ENCODE data around the gene PDZRN3. TPM values are rescaled to one million over a fixed set of nuclear protein-coding genes. Genes with fewer than 3 reads are reported as not detected.

The PDZRN3 gene
- total RNA-seq, 1 donor from 2014 or later: 4.1 TPM

DNA sequence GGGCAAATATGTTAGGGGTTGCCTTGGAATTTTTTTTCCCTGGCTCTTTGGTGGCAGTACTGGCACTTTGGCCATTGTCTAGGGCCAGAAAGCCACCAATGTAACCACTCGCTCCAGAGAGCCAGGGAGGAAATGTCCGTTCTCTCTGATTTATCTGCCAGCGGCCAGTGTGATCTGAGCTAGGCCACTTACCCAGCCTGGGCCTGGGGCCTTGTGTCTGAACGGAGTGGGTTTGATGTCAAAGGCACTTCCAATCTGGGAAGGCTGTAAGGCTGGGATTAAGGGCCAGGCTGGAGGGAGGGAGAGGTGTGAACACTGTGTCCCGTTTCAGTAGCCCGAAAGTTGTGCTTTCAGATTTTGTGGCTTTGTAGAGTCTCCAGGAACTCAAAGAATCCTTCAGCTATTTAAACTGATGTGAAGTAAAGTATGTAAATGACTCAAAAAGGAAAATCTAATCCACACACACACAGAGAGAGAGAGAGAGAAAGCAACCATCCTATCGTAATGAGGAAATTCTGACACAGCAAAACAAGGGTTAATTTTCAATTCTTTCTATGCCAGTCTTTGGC lies 271.0 kb downstream of the PDZRN3 start:
- DNase-seq (ENCODE audit: low read depth): no peak
- Histone ChIP-seq H3K36me3 (ENCODE audit: control insufficient read depth, insufficient read depth, low read length) (no peaks in the 10 kb centered on the region), H3K4me3 (ENCODE audit: low read depth, low read length) (no peak overlapping the region), H3K27me3 (ENCODE audit: control insufficient read depth, insufficient read depth, low read length) (no peaks in the 10 kb centered on the region)
- TF ChIP-seq, protein P1, sequence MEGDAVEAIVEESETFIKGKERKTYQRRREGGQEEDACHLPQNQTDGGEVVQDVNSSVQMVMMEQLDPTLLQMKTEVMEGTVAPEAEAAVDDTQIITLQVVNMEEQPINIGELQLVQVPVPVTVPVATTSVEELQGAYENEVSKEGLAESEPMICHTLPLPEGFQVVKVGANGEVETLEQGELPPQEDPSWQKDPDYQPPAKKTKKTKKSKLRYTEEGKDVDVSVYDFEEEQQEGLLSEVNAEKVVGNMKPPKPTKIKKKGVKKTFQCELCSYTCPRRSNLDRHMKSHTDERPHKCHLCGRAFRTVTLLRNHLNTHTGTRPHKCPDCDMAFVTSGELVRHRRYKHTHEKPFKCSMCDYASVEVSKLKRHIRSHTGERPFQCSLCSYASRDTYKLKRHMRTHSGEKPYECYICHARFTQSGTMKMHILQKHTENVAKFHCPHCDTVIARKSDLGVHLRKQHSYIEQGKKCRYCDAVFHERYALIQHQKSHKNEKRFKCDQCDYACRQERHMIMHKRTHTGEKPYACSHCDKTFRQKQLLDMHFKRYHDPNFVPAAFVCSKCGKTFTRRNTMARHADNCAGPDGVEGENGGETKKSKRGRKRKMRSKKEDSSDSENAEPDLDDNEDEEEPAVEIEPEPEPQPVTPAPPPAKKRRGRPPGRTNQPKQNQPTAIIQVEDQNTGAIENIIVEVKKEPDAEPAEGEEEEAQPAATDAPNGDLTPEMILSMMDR (IDR thresholded peaks at IDR 0.05; ENCODE audit: insufficient read depth, low read length, poor library complexity, severe bottlenecking): no peak

DNA sequence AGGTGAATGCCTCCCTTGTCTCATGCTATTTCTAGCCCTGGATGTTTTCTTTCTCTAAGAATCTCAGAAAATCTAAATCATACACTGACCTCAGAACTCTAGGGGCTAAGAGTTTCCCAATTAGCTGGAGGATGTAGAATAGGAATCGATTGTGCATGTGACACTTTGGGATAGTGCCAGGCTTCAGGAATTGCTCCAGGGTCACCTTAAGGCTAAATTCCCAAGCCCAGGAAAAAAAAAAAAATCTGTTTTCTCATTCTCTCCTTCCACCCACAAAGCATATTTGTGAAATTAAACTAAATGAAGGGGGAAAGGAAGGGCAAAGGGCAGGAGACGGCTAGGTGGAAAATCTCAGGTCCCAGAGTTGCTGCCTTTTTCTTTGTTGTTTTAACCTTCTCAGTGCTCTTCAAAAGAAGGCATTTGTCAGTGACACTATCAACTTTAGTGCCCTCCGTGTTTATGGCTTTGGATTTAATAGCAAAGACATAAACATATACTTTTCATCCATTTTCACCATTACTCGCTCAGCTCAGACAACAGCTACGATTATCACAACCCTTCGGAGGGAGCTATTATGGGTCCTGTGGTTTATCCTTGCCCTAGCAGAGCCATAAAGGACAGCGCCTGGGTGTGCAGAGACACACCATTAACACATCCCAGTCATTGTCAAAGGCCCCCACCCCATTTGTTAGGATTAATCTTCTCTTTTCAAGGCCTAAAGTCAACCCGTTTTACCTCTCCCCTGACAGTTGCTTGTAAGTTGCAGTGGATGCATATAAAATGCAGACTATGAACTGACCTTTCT lies 271.7 kb downstream of the PDZRN3 start:
- Histone ChIP-seq H3K36me3 (ENCODE audit: control insufficient read depth, insufficient read depth, low read length) (no peaks in the 10 kb centered on the region), H3K27me3 (ENCODE audit: control insufficient read depth, insufficient read depth, low read length) (no peaks in the 10 kb centered on the region), H3K4me3 (ENCODE audit: low read depth, low read length) (no peak overlapping the region)
- no peak for DNase-seq (ENCODE audit: low read depth)
- TF ChIP-seq, protein P1 (IDR thresholded peaks at IDR 0.05; ENCODE audit: insufficient read depth, low read length, poor library complexity, severe bottlenecking): no peak

GRCh38 chr3:73351423-73352071 lies 273.2 kb downstream of the PDZRN3 start:
- Histone ChIP-seq H3K4me3 (ENCODE audit: low read depth, low read length) (no peak overlapping the region), H3K27me3 (ENCODE audit: control insufficient read depth, insufficient read depth, low read length) (no peaks in the 10 kb centered on the region), H3K36me3 (ENCODE audit: control insufficient read depth, insufficient read depth, low read length) (no peaks in the 10 kb centered on the region)
- no peak for DNase-seq (ENCODE audit: low read depth)
- TF ChIP-seq, protein P1 (IDR thresholded peaks at IDR 0.05; ENCODE audit: insufficient read depth, low read length, poor library complexity, severe bottlenecking): no peak

DNA sequence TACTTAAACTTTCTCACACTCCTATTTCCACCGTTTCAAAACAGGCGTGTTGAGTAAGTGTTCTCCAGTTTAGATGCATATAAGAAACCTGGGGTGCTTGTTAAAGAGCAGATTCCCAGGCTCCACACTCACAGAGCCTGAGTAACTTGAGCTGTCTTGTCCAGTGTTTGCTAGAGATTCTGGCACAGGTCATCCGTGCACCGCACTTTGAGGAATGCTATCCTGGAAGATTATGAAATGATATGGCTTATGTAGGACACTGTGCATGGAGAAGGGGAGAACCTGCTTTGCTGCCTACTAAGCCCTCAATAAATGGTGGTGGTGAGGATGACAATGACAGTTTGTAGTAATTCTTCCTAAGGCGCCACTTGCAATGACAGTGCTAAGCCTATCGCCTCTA lies 273.7 kb downstream of the PDZRN3 start:
- Histone ChIP-seq H3K27me3 (ENCODE audit: control insufficient read depth, insufficient read depth, low read length) (no peaks in the 10 kb centered on the region), H3K4me3 (ENCODE audit: low read depth, low read length) (no peak overlapping the region), H3K36me3 (ENCODE audit: control insufficient read depth, insufficient read depth, low read length) (no peaks in the 10 kb centered on the region)
- TF ChIP-seq, protein P1 (IDR thresholded peaks at IDR 0.05; ENCODE audit: insufficient read depth, low read length, poor library complexity, severe bottlenecking): no peak
- DNase-seq (ENCODE audit: low read depth): no peak

GRCh38 chr3:73349657-73350056 lies 275.1 kb downstream of the PDZRN3 start:
- TF ChIP-seq, protein P1 (IDR thresholded peaks at IDR 0.05; ENCODE audit: insufficient read depth, low read length, poor library complexity, severe bottlenecking): no peak
- no peak for DNase-seq (ENCODE audit: low read depth)
- Histone ChIP-seq H3K36me3 (ENCODE audit: control insufficient read depth, insufficient read depth, low read length) (no peaks in the 10 kb centered on the region), H3K27me3 (ENCODE audit: control insufficient read depth, insufficient read depth, low read length) (no peaks in the 10 kb centered on the region), H3K4me3 (ENCODE audit: low read depth, low read length) (no peak overlapping the region)

Measured in kidney epithelial cell (primary cell).